ENCODE measurements around the gene MICAL2. TPM values are rescaled to one million over a fixed set of nuclear protein-coding genes. Genes with fewer than 3 reads are reported as not detected.

MICAL2 gene
- total and polyA plus RNA-seq, 10 of the 15 experiments (the other 5 are each of a cell fraction or from before 2014, with no cell fraction given), result 0.90 to 5.6 (median 2.4) TPM

- TF ChIP-seq MLLT1 (IDR thresholded peaks at IDR 0.05), result no peak
- TF ChIP-seq TAF1 (IDR thresholded peaks at IDR 0.05; ENCODE audit: borderline replicate concordance, low read depth, low read length), result no peak
- TF ChIP-seq SMAD1 (IDR thresholded peaks at IDR 0.05; ENCODE audit: low read depth, partially characterized antibody), result no peak
- no peak for TF ChIP-seq IKZF1 (conservative IDR thresholded peaks at IDR 0.05)
Measured at GRCh38 chr11:12270817-12271216, 160.4 kb downstream of the MICAL2 start (continued).

DNA sequence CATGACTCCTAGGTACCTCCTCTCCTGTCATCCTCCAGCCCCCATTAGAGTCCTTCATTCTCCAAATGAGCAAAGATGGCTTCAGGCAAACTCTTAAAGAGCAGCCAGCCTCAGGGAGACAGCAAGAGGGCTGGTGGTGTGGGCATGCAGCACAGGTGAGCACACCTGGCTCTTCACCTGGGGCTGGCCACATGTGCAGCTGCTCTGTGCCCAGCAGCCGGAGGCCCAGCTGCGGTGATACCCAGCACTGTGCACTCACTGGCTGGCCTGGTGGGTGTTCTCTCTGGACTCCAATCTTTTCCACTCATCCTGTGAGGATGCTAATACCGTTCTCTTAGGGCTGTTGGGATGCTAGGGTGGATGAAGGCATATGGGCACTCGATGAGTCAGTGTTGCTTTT, 160.9 kb downstream of the MICAL2 start:
- no TSS peak for BruUV-seq (replicated peaks)
- Histone ChIP-seq H2AFZ (ENCODE audit: control insufficient read depth, low read depth, low read length) (no peak overlapping the region), H3K27ac (ENCODE audit: control insufficient read depth, insufficient read depth) (no peak overlapping the region), H3K36me3 (ENCODE audit: control insufficient read depth in 2 of 2, insufficient read depth in 2 of 2, low read length in 1 of 2) (no peaks in the 10 kb centered on the region), H3K4me1 (ENCODE audit: control insufficient read depth, insufficient read depth, low read length) (no peaks in the 10 kb centered on the region), H3K4me2 (ENCODE audit: control insufficient read depth, insufficient read depth) (no peak overlapping the region), H4K20me1 (ENCODE audit: control insufficient read depth, insufficient read depth) (no peaks in the 10 kb centered on the region), H3K9me3 (replicated peaks; ENCODE audit: control insufficient read depth, insufficient read depth, low read length) (no peaks in the 10 kb centered on the region), H3K9ac (ENCODE audit: control insufficient read depth, insufficient read depth, low read length) (no peak overlapping the region), H3K4me3 (no peak overlapping the region), H3K79me2 (ENCODE audit: control insufficient read depth, insufficient read depth, low read length) (no peaks in the 10 kb centered on the region), H3K27me3 (replicated peaks in 1 of 2; ENCODE audit: control insufficient read depth in 2 of 2, insufficient read depth in 2 of 2, low read length in 1 of 2) (no peaks in the 10 kb centered on the region; a peak in 2 of 4 replicates)
- 11% methylated on average over 4 of the region's 4 CpGs for WGBS (ENCODE audit: insufficient coverage, insufficient replicate concordance, low lambda C conversion rate, missing lambda C conversion rate)
- FAIRE-seq (no peak), ATAC-seq (no peak), DNase-seq (ENCODE audit: low read depth, low spot score) (no peak)
- ChIA-PET RAD21 (ENCODE audit: unreplicated experiment) (interaction anchor here (2.0 kb wide), 1 partner anchor 11 kb away, joined by 6 read pairs; no protein-coding TSS in a partner anchor), POLR2A (no interaction called here), CTCF (interaction anchor here (2.0 kb wide), 1 partner anchor 10 kb away, joined by 8 read pairs; no protein-coding TSS in a partner anchor), SMC1A (ENCODE audit: uncharacterized antibody, unreplicated experiment) (no interaction called here)
- in situ Hi-C loops (cut with MboI), result no loop called here
- intact Hi-C loops (cut with micrococcal nuclease; ENCODE audit: unreplicated experiment), result no loop called here
- TF ChIP-seq RELB (IDR thresholded peaks at IDR 0.05; ENCODE audit: low read depth), result no peak
- no peak for TF ChIP-seq TCF3 (IDR thresholded peaks at IDR 0.05; ENCODE audit: borderline replicate concordance, insufficient read depth, low read depth, low read length)
- TF ChIP-seq TBL1XR1 (IDR thresholded peaks at IDR 0.05; ENCODE audit: low read depth, low read length), result no peak
- no peak for TF ChIP-seq FOXK2 (IDR thresholded peaks at IDR 0.05)
- no peak for TF ChIP-seq NR2C1 (IDR thresholded peaks at IDR 0.05)
- TF ChIP-seq MXI1 (IDR thresholded peaks at IDR 0.05; ENCODE audit: low read depth, low read length), result no peak
- TF ChIP-seq PAX5 (IDR thresholded peaks at IDR 0.05; ENCODE audit: borderline replicate concordance, low read depth, low read length), result no peak
- no peak for TF ChIP-seq ZZZ3 (IDR thresholded peaks at IDR 0.05; ENCODE audit: control insufficient read depth, insufficient read length, low read depth)
- no peak for TF ChIP-seq SUPT20H (IDR thresholded peaks at IDR 0.05; ENCODE audit: borderline replicate concordance, control insufficient read depth, low read depth, low read length)
- no peak for TF ChIP-seq ZBTB4 (CRISPR knock-in tag; IDR thresholded peaks at IDR 0.05)
